ENCODE data around the gene SERTAD4. TPM values are rescaled to one million over a fixed set of nuclear protein-coding genes. Genes with fewer than 3 reads are reported as not detected.
A peak's percentile ranks its signal among the peaks of the same experiment; 100 is the strongest.

SERTAD4 gene
- total and polyA plus RNA-seq, 2 of the 8 experiments (the other 6 are each of a cell fraction or from before 2014, with no cell fraction given), result 0.54 to 3.2 TPM

DNA sequence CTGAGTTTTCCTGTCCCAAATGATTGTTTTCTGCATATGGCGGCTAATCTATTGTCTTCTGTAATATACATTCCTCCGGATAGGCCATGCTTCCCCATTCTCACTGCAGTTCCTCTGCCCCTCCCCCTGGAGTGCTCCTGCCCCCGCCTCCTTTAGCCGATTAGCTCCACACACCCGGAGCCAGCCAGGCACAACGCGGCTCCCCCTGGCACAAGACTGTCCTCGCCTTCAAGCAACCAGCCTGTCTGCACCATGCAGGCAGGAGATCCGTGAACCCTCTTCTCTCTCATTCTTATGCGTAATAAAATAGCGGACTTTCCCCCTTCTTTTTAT, 18.0 kb downstream of the SERTAD4 start:
- WGBS, 2 experiments (ENCODE audit: extremely low coverage in 1 of 2, insufficient coverage in 1 of 2, insufficient read length in 1 of 2, insufficient replicate concordance in 2 of 2, low coverage in 1 of 2, low lambda C conversion rate in 2 of 2, missing lambda C conversion rate in 1 of 2), result 3% methylated on average over 11 of the region's 11 CpGs; no CpG with 5 or more reads in 1 of the 2 experiments
- Histone ChIP-seq H2BK20ac (ENCODE audit: low read length) (peak overlapping the region; percentile 99), H3K9me3 (ENCODE audit: insufficient read depth in 2 of 2, low read depth in 1 of 2, low read length in 1 of 2) (no peaks in the 10 kb centered on the region), H4K8ac (ENCODE audit: extremely low read depth, insufficient read depth, low read length) (no peak overlapping the region), H3K56ac (replicated peaks; ENCODE audit: insufficient read length, low read depth, low read length) (no peak overlapping the region), H3K36me3 (ENCODE audit: control insufficient read depth in 2 of 4, insufficient read depth in 4 of 4, low read length in 3 of 4) (no peaks in the 10 kb centered on the region), H3K23me2 (ENCODE audit: low read depth, low read length) (peaks cover 12% of the 10 kb centered on the region), H3K14ac (ENCODE audit: insufficient read length) (no peak overlapping the region), H2BK15ac (ENCODE audit: low read length) (no peak overlapping the region), H3K4me2 (ENCODE audit: insufficient read depth in 1 of 2, low read depth in 2 of 2, low read length in 2 of 2) (peak overlapping the region; percentile 98 to 99), H3K79me2 (ENCODE audit: control insufficient read depth in 1 of 2, insufficient read depth in 2 of 2, low read length in 2 of 2) (no peaks in the 10 kb centered on the region), H2BK5ac (ENCODE audit: low read depth, low read length) (peak overlapping the region; percentile 72; the same call in 1 of the 2 replicates), H3K18ac (ENCODE audit: extremely low read depth, low read length) (peak overlapping the region; percentile 85; the same call in 1 of the 2 replicates), H3K27me3 (replicated peaks in 1 of 4; ENCODE audit: control insufficient read depth in 3 of 4, extremely low read depth in 1 of 4, insufficient read depth in 3 of 4, low read length in 3 of 4) (peaks cover 0 to 22% (median 17%) of the 10 kb centered on the region in 4 experiments; a peak in 6 of 7 replicates), H3K23ac (ENCODE audit: insufficient read length) (no peak overlapping the region), H3K9ac (replicated peaks in 1 of 4; ENCODE audit: extremely low read depth in 1 of 4, low read depth in 3 of 4, low read length in 3 of 4) (peak overlapping the region in 1 of 4 experiments; percentile 54; a peak in 1 of 7 replicates), H4K5ac (ENCODE audit: insufficient read length, low read depth, low read length) (no peak overlapping the region), H3K79me1 (ENCODE audit: low read depth, low read length) (no peaks in the 10 kb centered on the region), H3K4me3 (ENCODE audit: extremely low read depth in 1 of 4, insufficient read depth in 2 of 4, low read depth in 3 of 4, low read length in 4 of 4) (peak overlapping the region; percentile 21 to 67 (median 56); a peak in 7 of 8 replicates), H3K4me1 (replicated peaks in 1 of 4; ENCODE audit: control insufficient read depth in 3 of 4, insufficient read depth in 4 of 4, low read length in 3 of 4) (peaks cover 0 to 17% (median 11%) of the 10 kb centered on the region in 4 experiments; a peak in 5 of 7 replicates), H3K4ac (replicated peaks; ENCODE audit: insufficient read length, low read depth, low read length) (no peak overlapping the region), H2AFZ (ENCODE audit: low read length) (peak overlapping the region; percentile 73), H2AK5ac (ENCODE audit: low read depth, low read length) (no peak overlapping the region), H4K20me1 (replicated peaks in 1 of 2; ENCODE audit: control insufficient read depth in 1 of 2, insufficient read depth in 2 of 2, low read length in 2 of 2) (no peaks in the 10 kb centered on the region), H4K91ac (replicated peaks; ENCODE audit: insufficient read length, low read length) (no peak overlapping the region), H2BK120ac (replicated peaks; ENCODE audit: low read depth, low read length) (peak overlapping the region; percentile 18), H3K27ac (ENCODE audit: low read depth, low read length) (no peak overlapping the region), H2BK12ac (ENCODE audit: low read depth, low read length) (no peak overlapping the region)
- ChIA-PET POLR2A (ENCODE audit: partially characterized antibody) (interaction anchor here (1.3 to 4.9 kb wide), 9 partner anchors 10 to 123 kb away, joined by 4 to 40 read pairs (median 24); partner anchors contain the start of gene SERTAD4), CTCF (ENCODE audit: partially characterized antibody) (interaction anchor here (0.8 to 8.5 kb wide), 6 partner anchors 10 to 61 kb away, joined by 3 to 74 read pairs (median 5); no protein-coding TSS in a partner anchor)
- DNase-seq (ENCODE audit: low read depth in 1 of 2, low spot score in 2 of 2) (peak in 1 of 2 experiments; percentile 71), FAIRE-seq (peak; percentile 24)
- TF ChIP-seq, protein P1, sequence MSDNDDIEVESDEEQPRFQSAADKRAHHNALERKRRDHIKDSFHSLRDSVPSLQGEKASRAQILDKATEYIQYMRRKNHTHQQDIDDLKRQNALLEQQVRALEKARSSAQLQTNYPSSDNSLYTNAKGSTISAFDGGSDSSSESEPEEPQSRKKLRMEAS (IDR thresholded peaks at IDR 0.05), result peak; percentile 79
- TF ChIP-seq, protein P2, sequence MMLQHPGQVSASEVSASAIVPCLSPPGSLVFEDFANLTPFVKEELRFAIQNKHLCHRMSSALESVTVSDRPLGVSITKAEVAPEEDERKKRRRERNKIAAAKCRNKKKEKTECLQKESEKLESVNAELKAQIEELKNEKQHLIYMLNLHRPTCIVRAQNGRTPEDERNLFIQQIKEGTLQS (IDR thresholded peaks at IDR 0.05; ENCODE audit: insufficient read depth, low read depth, low read length), result no peak
- TF ChIP-seq POLR2A (IDR thresholded peaks at IDR 0.05; ENCODE audit: control extremely low read depth in 1 of 2, low read depth in 2 of 2, low read length in 2 of 2), result peak; percentile 26 to 52; a peak in 2 of 3 replicates
- peak; percentile 44; the same call in 1 of the 2 replicates for TF ChIP-seq TAF1 (IDR thresholded peaks at IDR 0.05; ENCODE audit: low read depth, low read length)
- no peak for TF ChIP-seq BRCA1 (IDR thresholded peaks at IDR 0.05; ENCODE audit: low read depth, low read length)
- TF ChIP-seq ASH2L (IDR thresholded peaks at IDR 0.05; ENCODE audit: low read length), result peak; percentile 21
- peak; percentile 57; the same call in 1 of the 2 replicates for TF ChIP-seq POLR2AphosphoS5 (IDR thresholded peaks at IDR 0.05; ENCODE audit: low read depth, low read length)
- peak; percentile 26; the same call in 1 of the 2 replicates for TF ChIP-seq TBP (IDR thresholded peaks at IDR 0.05; ENCODE audit: low read depth, low read length)
- TF ChIP-seq SAP30 (IDR thresholded peaks at IDR 0.05; ENCODE audit: insufficient read depth, insufficient replicate concordance, low read length), result no peak
- TF ChIP-seq SP1 (IDR thresholded peaks at IDR 0.05; ENCODE audit: low read depth, low read length), result 0 out of 2 replicates have a peak, but pooled peaks have one; percentile 8
- no peak for TF ChIP-seq SIN3A (conservative IDR thresholded peaks at IDR 0.05 in 1 of 2, IDR thresholded peaks at IDR 0.05 in 1 of 2; ENCODE audit: low read depth in 1 of 2, low read length in 2 of 2)
- peak; percentile 57; the same call in 1 of the 2 replicates for TF ChIP-seq YY1 (IDR thresholded peaks at IDR 0.05; ENCODE audit: low read depth, low read length)
- TF ChIP-seq KDM4A (IDR thresholded peaks at IDR 0.05; ENCODE audit: low read depth, low read length, severe bottlenecking), result peak; percentile 6

All from H1 (cell line).